Measurements from ENCODE around the gene CELF5. TPM values are rescaled to one million over a fixed set of nuclear protein-coding genes. Genes with fewer than 3 reads are reported as not detected.

The CELF5 gene
- total RNA-seq, 1 experiment from 2014 or later: 0.48 TPM

DNA sequence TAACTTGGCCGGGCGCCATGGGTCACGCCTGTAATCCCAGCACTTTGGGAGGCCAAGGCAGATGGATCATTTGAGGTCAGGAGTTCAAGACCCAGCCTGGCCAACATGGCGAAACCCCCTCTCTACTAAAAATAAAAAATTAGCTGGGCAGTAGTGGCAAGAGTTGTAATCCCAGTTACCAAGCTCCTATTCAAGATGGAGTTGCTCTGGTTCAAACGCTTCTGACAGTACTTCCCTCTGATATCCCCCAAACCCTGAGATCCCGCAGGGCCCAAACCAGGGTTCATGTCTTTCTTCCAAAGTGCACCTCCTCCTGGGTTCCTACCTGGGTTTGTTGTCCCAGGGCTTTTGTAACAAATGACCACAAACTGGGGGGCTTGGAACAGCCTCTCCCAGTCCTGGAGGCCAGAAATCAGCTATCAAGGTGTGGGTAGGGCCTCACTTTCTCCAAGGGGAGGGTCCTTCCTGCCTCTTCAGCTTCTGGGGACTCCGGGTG is 13.7 kb downstream of the CELF5 start:
- TF ChIP-seq, protein P1, sequence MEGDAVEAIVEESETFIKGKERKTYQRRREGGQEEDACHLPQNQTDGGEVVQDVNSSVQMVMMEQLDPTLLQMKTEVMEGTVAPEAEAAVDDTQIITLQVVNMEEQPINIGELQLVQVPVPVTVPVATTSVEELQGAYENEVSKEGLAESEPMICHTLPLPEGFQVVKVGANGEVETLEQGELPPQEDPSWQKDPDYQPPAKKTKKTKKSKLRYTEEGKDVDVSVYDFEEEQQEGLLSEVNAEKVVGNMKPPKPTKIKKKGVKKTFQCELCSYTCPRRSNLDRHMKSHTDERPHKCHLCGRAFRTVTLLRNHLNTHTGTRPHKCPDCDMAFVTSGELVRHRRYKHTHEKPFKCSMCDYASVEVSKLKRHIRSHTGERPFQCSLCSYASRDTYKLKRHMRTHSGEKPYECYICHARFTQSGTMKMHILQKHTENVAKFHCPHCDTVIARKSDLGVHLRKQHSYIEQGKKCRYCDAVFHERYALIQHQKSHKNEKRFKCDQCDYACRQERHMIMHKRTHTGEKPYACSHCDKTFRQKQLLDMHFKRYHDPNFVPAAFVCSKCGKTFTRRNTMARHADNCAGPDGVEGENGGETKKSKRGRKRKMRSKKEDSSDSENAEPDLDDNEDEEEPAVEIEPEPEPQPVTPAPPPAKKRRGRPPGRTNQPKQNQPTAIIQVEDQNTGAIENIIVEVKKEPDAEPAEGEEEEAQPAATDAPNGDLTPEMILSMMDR (conservative IDR thresholded peaks at IDR 0.05): no peak
- TF ChIP-seq EZH2 (IDR thresholded peaks at IDR 0.05; ENCODE audit: low read depth): no peak
- intact Hi-C loops (cut with micrococcal nuclease; ENCODE audit: unreplicated experiment): no loop called here
- Histone ChIP-seq H3K36me3 (ENCODE audit: low read depth) (no peaks in the 10 kb centered on the region), H3K4me1 (replicated peaks; ENCODE audit: insufficient read depth) (no peaks in the 10 kb centered on the region), H2AFZ (no peak overlapping the region), H3F3A (ENCODE audit: insufficient read depth, low read depth) (no peaks in the 10 kb centered on the region), H3K4me3 (no peak overlapping the region), H3K27ac (no peak overlapping the region), H3K27me3 (ENCODE audit: insufficient read depth, low read depth) (peaks cover 18% of the 10 kb centered on the region), H4K20me1 (ENCODE audit: insufficient read depth) (no peaks in the 10 kb centered on the region), H3K9me2 (ENCODE audit: insufficient read depth) (no peaks in the 10 kb centered on the region), H3K79me2 (ENCODE audit: low read depth) (no peaks in the 10 kb centered on the region), H3K4me2 (no peak overlapping the region), H3K9me3 (ENCODE audit: insufficient read depth, low read depth) (no peaks in the 10 kb centered on the region)
- no TSS peak for BruUV-seq (replicated peaks)
- ChIA-PET POLR2A (ENCODE audit: unreplicated experiment) (no interaction called here), CTCF (no interaction called here)
- no peak for DNase-seq

DNA sequence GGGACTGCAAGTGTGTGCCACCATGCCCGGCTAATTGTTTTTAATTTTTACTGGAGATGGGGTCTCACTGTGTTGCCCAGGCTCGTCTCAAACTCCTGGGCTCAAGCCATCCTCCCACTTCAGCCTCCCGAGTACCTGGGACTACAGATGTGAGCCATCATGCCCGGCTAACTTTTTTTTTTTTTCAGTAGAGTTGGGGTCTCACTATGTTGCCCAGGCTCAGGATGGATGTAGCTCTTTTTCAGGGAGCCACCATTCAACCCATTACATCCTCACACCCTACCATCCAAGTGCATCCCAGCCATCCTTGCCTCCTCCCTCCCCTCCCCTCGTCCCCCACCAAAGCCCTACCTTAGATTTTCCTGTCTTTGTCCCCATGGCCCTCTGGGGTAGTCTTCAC is 14.9 kb downstream of the CELF5 start:
- no peak for DNase-seq
- intact Hi-C loops (cut with micrococcal nuclease; ENCODE audit: unreplicated experiment): no loop called here
- no peaks in the 10 kb centered on the region for H4K20me1 ChIP-seq (ENCODE audit: insufficient read depth)
- no TSS peak for BruUV-seq (replicated peaks)
- no peaks in the 10 kb centered on the region for H3K79me2 ChIP-seq (ENCODE audit: low read depth)
- ChIA-PET CTCF (no interaction called here), POLR2A (ENCODE audit: unreplicated experiment) (no interaction called here)
- no peaks in the 10 kb centered on the region for H3K36me3 ChIP-seq (ENCODE audit: low read depth)
- no peak overlapping the region for H3K4me3 ChIP-seq
- H3K9me2 ChIP-seq (ENCODE audit: insufficient read depth): no peaks in the 10 kb centered on the region
- no peak overlapping the region for H3K27ac ChIP-seq
- peaks cover 2% of the 10 kb centered on the region; the same call in 1 of the 2 replicates for H3F3A ChIP-seq (ENCODE audit: insufficient read depth, low read depth)
- H3K4me2 ChIP-seq: no peak overlapping the region
- H2AFZ ChIP-seq: no peak overlapping the region
- H3K4me1 ChIP-seq (replicated peaks; ENCODE audit: insufficient read depth): no peaks in the 10 kb centered on the region
- peaks cover 18% of the 10 kb centered on the region for H3K27me3 ChIP-seq (ENCODE audit: insufficient read depth, low read depth)
- H3K9me3 ChIP-seq (ENCODE audit: insufficient read depth, low read depth): no peaks in the 10 kb centered on the region
- TF ChIP-seq EZH2 (IDR thresholded peaks at IDR 0.05; ENCODE audit: low read depth): no peak
- TF ChIP-seq, protein P1 (conservative IDR thresholded peaks at IDR 0.05): no peak

DNA sequence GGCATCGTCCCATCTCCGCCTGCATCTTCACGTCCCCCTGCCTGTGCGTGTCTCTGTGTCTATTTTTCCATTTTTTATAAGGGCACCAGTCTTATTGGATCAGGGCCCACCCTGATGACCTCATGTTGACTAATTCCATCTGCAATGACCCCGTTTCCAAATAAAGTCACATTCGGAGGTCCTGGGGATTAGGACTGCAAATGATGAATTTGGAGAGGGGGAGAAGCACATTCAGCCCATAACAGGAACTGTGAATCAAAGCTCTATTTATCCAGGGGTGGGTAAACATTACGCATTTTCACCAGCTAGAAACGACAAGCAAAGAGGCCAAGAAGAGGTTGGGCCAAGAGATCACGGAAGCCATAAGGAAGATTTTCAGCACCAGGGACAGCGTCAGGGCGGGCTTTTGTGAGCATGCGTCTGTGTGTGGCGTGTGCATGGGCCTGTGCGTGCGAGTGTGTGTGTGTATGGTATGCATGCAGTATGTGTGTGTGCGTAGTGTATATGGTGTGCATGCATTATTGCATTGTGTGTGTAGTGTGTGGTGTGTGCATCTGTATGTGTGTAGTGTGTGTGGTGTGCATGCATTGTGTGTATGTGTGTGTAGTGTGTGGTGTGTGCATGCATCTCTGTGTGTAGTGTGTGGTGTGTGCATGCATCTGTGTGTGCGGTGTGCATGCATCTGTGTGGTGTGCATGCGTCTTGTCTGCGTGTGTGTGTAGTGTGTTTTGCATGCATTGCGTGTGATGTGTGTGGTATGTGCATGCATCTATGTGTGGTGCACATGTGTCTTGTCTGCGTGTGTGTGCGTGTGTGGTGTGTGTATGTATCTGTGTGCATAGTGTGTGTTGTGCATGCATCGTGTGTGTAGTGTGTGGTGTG is 19.6 kb downstream of the CELF5 start:
- BruUV-seq (replicated peaks): no TSS peak
- Histone ChIP-seq H3K27me3 (ENCODE audit: insufficient read depth, low read depth) (peaks cover 14% of the 10 kb centered on the region), H3K9me3 (ENCODE audit: insufficient read depth, low read depth) (no peaks in the 10 kb centered on the region), H2AFZ (no peak overlapping the region), H3F3A (ENCODE audit: insufficient read depth, low read depth) (peaks cover 7% of the 10 kb centered on the region; the same call in 1 of the 2 replicates), H3K79me2 (ENCODE audit: low read depth) (no peaks in the 10 kb centered on the region), H3K4me3 (no peak overlapping the region), H3K4me2 (no peak overlapping the region), H3K27ac (no peak overlapping the region), H3K36me3 (ENCODE audit: low read depth) (no peaks in the 10 kb centered on the region), H3K4me1 (replicated peaks; ENCODE audit: insufficient read depth) (no peaks in the 10 kb centered on the region), H3K9me2 (ENCODE audit: insufficient read depth) (no peaks in the 10 kb centered on the region), H4K20me1 (ENCODE audit: insufficient read depth) (no peaks in the 10 kb centered on the region)
- peak; percentile 21 to 39 for DNase-seq
- TF ChIP-seq, protein P1 (conservative IDR thresholded peaks at IDR 0.05): no peak
- intact Hi-C loops (cut with micrococcal nuclease; ENCODE audit: unreplicated experiment): no loop called here
- CTCF ChIA-PET: no interaction called here
- POLR2A ChIA-PET (ENCODE audit: unreplicated experiment): no interaction called here

Measured in PC-9 (cell line).